Gastroesophageal sphincter (tissue), 3 donors: Measurements from ENCODE around the gene GPANK1.

Experiments
- EP300 ChIP-seq: sonication (generic); formaldehyde crosslinking; IDR thresholded peaks from one replicate; pipeline ENCODE4 v1.6.1; 2017; ENCODE audit warnings: antibody characterized with exemption, mild to moderate bottlenecking
- POLR2AphosphoS5 ChIP-seq: sonication (generic); formaldehyde crosslinking; IDR thresholded peaks from one replicate; pipeline ENCODE4 v1.6.1; 2017; ENCODE audit warnings: antibody characterized with exemption
- TF ChIP-seq, protein P1 (sequence below), 4 experiments: fragments of 200-600 bp in 2 of 4; fragments of 450-650 bp in 2 of 4; sonication (generic) in 1 of 4; IDR thresholded peaks; one replicate each; pipeline ENCODE4 v1.5.1; 2017 to 2019; ENCODE audit warnings: antibody characterized with exemption in 4 of 4, mild to moderate bottlenecking in 2 of 4, moderate library complexity in 2 of 4

DNA sequence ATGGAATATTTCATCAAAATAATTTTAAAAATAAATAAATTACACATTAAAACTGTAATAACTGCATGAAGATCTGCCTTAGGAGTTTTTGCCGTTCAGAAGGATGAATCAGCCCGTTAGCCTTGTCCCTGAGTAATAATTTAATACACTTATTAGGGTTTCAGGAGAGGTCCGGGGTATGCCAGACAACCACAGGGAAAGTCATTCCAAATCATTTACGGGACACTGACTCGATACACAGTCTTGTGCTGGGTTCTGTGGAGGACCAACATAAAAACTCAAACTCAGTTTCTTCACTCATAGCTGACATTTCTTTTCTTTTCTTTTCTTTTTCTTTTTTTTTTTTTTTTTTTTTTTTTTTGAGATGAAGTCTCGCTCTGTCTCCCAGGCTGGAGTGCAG, 41.1 kb upstream of the GPANK1 start:
- TF ChIP-seq EP300: no peak
- TF ChIP-seq POLR2AphosphoS5: no peak
- TF ChIP-seq, protein P1, sequence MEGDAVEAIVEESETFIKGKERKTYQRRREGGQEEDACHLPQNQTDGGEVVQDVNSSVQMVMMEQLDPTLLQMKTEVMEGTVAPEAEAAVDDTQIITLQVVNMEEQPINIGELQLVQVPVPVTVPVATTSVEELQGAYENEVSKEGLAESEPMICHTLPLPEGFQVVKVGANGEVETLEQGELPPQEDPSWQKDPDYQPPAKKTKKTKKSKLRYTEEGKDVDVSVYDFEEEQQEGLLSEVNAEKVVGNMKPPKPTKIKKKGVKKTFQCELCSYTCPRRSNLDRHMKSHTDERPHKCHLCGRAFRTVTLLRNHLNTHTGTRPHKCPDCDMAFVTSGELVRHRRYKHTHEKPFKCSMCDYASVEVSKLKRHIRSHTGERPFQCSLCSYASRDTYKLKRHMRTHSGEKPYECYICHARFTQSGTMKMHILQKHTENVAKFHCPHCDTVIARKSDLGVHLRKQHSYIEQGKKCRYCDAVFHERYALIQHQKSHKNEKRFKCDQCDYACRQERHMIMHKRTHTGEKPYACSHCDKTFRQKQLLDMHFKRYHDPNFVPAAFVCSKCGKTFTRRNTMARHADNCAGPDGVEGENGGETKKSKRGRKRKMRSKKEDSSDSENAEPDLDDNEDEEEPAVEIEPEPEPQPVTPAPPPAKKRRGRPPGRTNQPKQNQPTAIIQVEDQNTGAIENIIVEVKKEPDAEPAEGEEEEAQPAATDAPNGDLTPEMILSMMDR (IDR thresholded peaks at IDR 0.05): no peak
